Endothelial cell (in vitro differentiated cells): ENCODE measurements around the gene ARID3A. TPM values are rescaled to one million over a fixed set of nuclear protein-coding genes. Genes with fewer than 3 reads are reported as not detected.
"Not testable (repeated sequence)": the region's sequence is repeated elsewhere in the genome, so short reads cannot be mapped to it uniquely, and the experiment has no call there.

Experiments
- DNase-seq: peaks from one replicate; pipeline ENCODE4 v3.0.0; 2021; ENCODE audit warnings: low spot score
- H3K27ac Mint-ChIP-seq: one replicate; pipeline ENCODE4 v1.8.0; 2021; ENCODE audit warnings: mixed read lengths, inconsistent platforms; ENCODE audit not compliant: unreplicated experiment
- H3K27me3 Mint-ChIP-seq: one replicate; pipeline ENCODE4 v1.8.0; 2021; ENCODE audit warnings: mild to moderate bottlenecking, moderate library complexity, mixed read lengths, inconsistent platforms; ENCODE audit not compliant: unreplicated experiment
- H3K36me3 Mint-ChIP-seq: one replicate; pipeline ENCODE4 v1.8.0; 2021; ENCODE audit warnings: mild to moderate bottlenecking, low read depth, mixed read lengths, inconsistent platforms; ENCODE audit not compliant: unreplicated experiment
- H3K4me1 Mint-ChIP-seq: one replicate; pipeline ENCODE4 v1.8.0; 2021; ENCODE audit warnings: mild to moderate bottlenecking, mixed read lengths, inconsistent platforms; ENCODE audit not compliant: unreplicated experiment
- H3K4me3 Mint-ChIP-seq: one replicate; pipeline ENCODE4 v1.8.0; 2021; ENCODE audit warnings: mild to moderate bottlenecking, mixed read lengths, inconsistent platforms; ENCODE audit not compliant: unreplicated experiment
- H3K9me3 Mint-ChIP-seq: one replicate; pipeline ENCODE4 v1.8.0; 2021; ENCODE audit warnings: mixed read lengths, inconsistent platforms; ENCODE audit not compliant: unreplicated experiment
- CTCF ChIP-seq: fragments of 200-600 bp; sonication (generic); IDR thresholded peaks from one replicate; pipeline ENCODE4 v1.5.0; 2021; ENCODE audit warnings: antibody characterized with exemption; ENCODE audit not compliant: unreplicated experiment
- total RNA-seq: library from RNA; stranded (reverse); fragmentation: NEBNext Ultra II Directional; extraction: Animal tissue kit (Norgen Biotek cat#: 25700); gene quantifications from one replicate; pipeline ENCODE4 v1.2.1, GENCODE V29; 2021; ENCODE audit not compliant: unreplicated experiment

ARID3A gene
- total RNA-seq, 1 donor from 2014 or later, result 108 TPM

- Mint-ChIP-seq H3K36me3 (peaks cover 7% of the 10 kb centered on the region), H3K27me3 (peaks cover 6% of the 10 kb centered on the region), H3K9me3 (no peaks in the 10 kb centered on the region), H3K27ac (no peak overlapping the region), H3K4me1 (peaks cover 6% of the 10 kb centered on the region), H3K4me3 (no peak overlapping the region)
- DNase-seq, result no peak
- no peak for TF ChIP-seq CTCF
Measured at GRCh38 chr19:888581-889385, 37.1 kb upstream of the ARID3A start.

DNA sequence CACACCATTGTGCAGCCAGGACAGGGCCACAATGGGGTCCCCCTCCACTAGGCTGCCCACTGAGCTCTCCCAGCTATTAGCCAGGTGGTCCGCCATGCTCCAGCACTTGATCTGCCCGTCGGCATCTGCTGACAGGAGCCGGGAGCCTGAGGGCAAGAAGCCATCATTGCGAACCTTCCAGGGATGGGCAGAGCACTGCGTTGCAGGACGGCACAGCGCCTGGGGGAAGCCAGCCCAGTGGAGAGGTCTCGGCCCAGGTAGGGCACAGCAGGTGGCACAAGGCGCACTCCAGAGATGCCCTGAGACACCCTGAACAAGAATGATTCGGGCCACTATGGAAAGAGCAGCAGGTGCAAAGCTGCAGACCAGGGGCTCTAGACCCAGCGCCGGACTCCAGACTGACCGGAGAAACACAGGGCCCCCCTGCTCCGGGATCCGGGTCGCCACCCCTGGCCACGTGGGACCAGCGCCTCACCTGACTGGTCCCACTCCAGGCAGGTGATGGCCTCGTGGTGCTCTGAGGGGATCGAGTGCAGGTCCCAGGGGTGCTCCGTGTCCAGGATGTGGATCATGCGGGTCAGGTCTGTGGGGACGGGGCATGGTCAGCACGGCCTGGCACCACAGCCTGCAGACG lies 36.1 kb upstream of the ARID3A start:
- Mint-ChIP-seq H3K9me3 (no peaks in the 10 kb centered on the region), H3K36me3 (peaks cover 7% of the 10 kb centered on the region), H3K27ac (no peak overlapping the region), H3K4me3 (no peak overlapping the region), H3K4me1 (peaks cover 6% of the 10 kb centered on the region), H3K27me3 (peaks cover 6% of the 10 kb centered on the region)
- no peak for DNase-seq
- no peak for TF ChIP-seq CTCF

DNA sequence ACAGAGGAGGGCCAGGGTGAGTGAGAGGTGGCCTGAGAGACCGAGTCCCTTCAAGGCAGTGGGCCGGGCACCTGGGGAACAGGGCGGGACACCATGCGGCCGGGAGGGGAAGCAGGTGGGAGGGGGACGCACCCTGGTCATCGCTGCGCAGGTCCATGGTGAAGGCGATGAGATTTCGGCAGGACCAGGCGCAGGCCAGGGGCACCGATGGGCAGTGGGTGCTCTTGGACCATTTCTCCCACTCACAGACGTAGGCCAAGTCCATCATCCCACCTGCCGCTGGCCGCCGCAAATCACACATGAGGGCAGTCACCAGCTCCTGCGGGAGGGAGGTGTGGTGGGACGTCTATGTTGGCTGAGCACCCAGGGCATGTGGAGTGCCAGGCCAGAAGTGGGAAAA lies 35.0 kb upstream of the ARID3A start:
- H3K4me3 Mint-ChIP-seq, result peak overlapping the region; percentile 77
- no peak for TF ChIP-seq CTCF
- H3K27me3 Mint-ChIP-seq, result peaks cover 6% of the 10 kb centered on the region
- no peak for DNase-seq
- peaks cover 6% of the 10 kb centered on the region for H3K4me1 Mint-ChIP-seq
- peaks cover 7% of the 10 kb centered on the region for H3K36me3 Mint-ChIP-seq
- peak overlapping the region; percentile 30 for H3K27ac Mint-ChIP-seq
- H3K9me3 Mint-ChIP-seq, result no peaks in the 10 kb centered on the region

DNA sequence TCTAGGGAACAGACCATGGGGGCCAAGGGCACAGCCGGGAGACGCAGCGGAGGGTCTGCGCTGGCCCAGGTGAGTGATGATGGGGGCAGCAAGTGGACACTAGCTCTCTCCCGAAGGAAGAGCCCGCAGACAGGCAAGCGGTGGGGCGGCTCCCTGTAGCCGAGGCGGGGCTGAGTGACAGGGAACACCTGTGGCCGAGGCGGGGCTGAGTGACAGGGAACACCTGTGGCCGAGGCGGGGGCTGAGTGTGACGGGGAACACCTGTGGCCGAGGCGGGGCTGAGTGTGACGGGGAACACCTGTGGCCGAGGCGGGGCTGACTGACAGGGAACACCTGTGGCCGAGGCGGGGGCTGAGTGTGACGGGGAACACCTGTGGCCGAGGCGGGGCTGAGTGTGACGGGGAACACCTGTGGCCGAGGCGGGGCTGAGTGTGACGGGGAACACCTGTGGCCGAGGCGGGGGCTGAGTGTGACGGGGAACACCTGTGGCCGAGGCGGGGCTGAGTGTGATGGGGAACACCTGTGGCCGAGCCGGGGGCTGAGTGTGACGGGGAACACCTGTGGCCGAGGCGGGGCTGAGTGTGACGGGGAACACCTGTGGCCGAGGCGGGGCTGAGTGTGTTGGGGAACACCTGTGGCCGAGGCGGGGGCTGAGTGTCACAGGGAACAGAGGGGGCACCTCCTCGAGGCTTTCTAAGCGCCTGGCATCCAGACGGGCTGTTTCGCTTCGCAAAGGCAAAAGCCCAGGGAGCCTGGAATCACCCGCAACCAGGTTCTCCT lies 34.2 kb upstream of the ARID3A start:
- H3K9me3 Mint-ChIP-seq, H3K27me3 Mint-ChIP-seq, DNase-seq, H3K4me1 Mint-ChIP-seq, H3K36me3 Mint-ChIP-seq, H3K27ac Mint-ChIP-seq: not testable (repeated sequence)
- H3K4me3 Mint-ChIP-seq, result peak overlapping the region; percentile 77

DNA sequence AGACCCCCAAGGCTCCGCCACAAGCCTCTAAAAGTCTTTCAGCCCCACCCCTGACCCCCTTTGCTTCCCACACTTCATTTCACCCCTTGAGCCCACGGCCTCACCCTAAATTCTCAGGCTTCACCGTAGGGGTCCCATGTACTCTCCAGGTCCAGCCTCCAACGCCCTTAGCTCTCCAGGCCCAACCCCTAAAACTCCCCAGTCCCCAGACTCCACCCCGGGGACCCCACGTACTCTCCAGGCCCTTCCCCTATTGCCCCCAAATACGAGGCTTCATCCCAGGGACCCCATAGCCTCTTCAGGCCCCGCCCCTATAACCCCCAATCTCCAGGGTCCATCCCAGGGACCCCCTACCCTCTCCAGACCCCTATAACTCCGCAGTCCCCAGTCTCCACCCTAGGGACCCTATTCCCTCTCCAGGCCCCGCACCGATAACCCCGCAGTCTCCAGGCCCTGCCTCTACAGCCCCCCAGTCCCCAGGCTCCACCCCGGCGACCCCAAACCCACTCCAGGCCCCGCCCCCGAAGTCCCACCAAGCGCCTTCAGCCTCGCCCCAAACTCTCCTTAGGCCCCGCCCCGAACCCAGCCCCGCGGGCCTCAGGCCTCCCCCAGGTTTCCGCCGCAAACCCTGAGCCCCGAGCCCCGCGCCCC lies 33.5 kb upstream of the ARID3A start:
- H3K27ac Mint-ChIP-seq, result peak overlapping the region; percentile 67
- peak; percentile 26 for DNase-seq

More for the DNA sequence above, 33.5 kb upstream of the ARID3A start:
- no peak for TF ChIP-seq CTCF
- Mint-ChIP-seq H3K4me1 (peaks cover 6% of the 10 kb centered on the region), H3K36me3 (peaks cover 3% of the 10 kb centered on the region), H3K27me3 (peaks cover 6% of the 10 kb centered on the region), H3K4me3 (peak overlapping the region; percentile 93), H3K9me3 (no peaks in the 10 kb centered on the region)
